CD4-positive, CD25-positive, alpha-beta regulatory T cell (primary cell): Measurements from ENCODE around the gene PLXNC1. TPM values are rescaled to one million over a fixed set of nuclear protein-coding genes. Genes with fewer than 3 reads are reported as not detected.

Experiments
- ATAC-seq, 2 donors: fragments of 150-1000 bp; cut with Tn5 transposase; one replicate each; pipeline ENCODE4 v1.10.0; 2021; ENCODE audit warnings: low read depth in 2 of 2, moderate number of reproducible peaks in 2 of 2, moderate library complexity in 1 of 2
- DNase-seq, 3 donors: peaks; one replicate each; pipeline versions ENCODE4 v3.0.0 to v3.0.0-alpha.2; 2012 to 2022; ENCODE audit warnings: mixed read lengths in 1 of 3
- H3K27ac ChIP-seq: one replicate; pipeline ENCODE4 v1.7.0; 2013; ENCODE audit warnings: mild to moderate bottlenecking, low read length; ENCODE audit not compliant: insufficient read depth, poor library complexity, severe bottlenecking
- H3K27me3 ChIP-seq: one replicate; pipeline ENCODE4 v1.7.0; 2013; ENCODE audit warnings: low read length; ENCODE audit not compliant: control insufficient read depth, insufficient read depth
- H3K36me3 ChIP-seq: one replicate; pipeline ENCODE4 v1.7.0; 2013; ENCODE audit warnings: mild to moderate bottlenecking, low read length, moderate library complexity; ENCODE audit not compliant: control insufficient read depth, insufficient read depth
- H3K4me1 ChIP-seq: 2 replicates; pipeline ENCODE4 v1.7.0; 2013; ENCODE audit warnings: mild to moderate bottlenecking, low read length; ENCODE audit not compliant: insufficient read depth, control insufficient read depth, poor library complexity, severe bottlenecking
- H3K4me3 ChIP-seq: one replicate; pipeline ENCODE4 v1.7.0; 2013; ENCODE audit warnings: low read depth, mild to moderate bottlenecking, low read length, moderate library complexity
- H3K9me3 ChIP-seq, 2 experiments: 1 replicate in 1 of 2; 2 replicates in 1 of 2; pipeline ENCODE4 v1.7.0; 2013; ENCODE audit warnings: low read length in 2 of 2, mild to moderate bottlenecking in 1 of 2, moderate library complexity in 1 of 2; ENCODE audit not compliant: control insufficient read depth in 2 of 2
- H3K27ac Mint-ChIP-seq, 3 donors: one replicate each; pipeline ENCODE4 v1.8.0; 2020 to 2022; ENCODE audit warnings: mild to moderate bottlenecking in 3 of 3, mixed read lengths in 3 of 3, moderate library complexity in 2 of 3
- H3K27me3 Mint-ChIP-seq: one replicate; pipeline ENCODE4 v1.8.0; 2022; ENCODE audit warnings: mild to moderate bottlenecking, mixed read lengths
- H3K36me3 Mint-ChIP-seq: one replicate; pipeline ENCODE4 v1.8.0; 2020; ENCODE audit warnings: mixed read lengths
- H3K4me1 Mint-ChIP-seq, 4 donors: one replicate each; pipeline ENCODE4 v1.8.0; 2020 to 2022; ENCODE audit warnings: mixed read lengths in 4 of 4, mild to moderate bottlenecking in 1 of 4
- H3K4me3 Mint-ChIP-seq, 4 donors: one replicate each; pipeline ENCODE4 v1.8.0; 2020 to 2022; ENCODE audit warnings: mild to moderate bottlenecking in 4 of 4, mixed read lengths in 4 of 4, moderate library complexity in 3 of 4
- H3K9me3 Mint-ChIP-seq, 7 donors: one replicate each; pipeline ENCODE4 v1.8.0; 2020 to 2022; ENCODE audit warnings: mixed read lengths in 7 of 7, mild to moderate bottlenecking in 3 of 7, moderate library complexity in 2 of 7
- polyA plus RNA-seq, 4 donors: library from polyadenylated mRNA; unstranded; fragments of 300-500 nt; fragmentation: Illumina TruSeq; gene quantifications; one replicate each; pipeline ENCODE4 v1.2.3, GENCODE V29; 2021
- total RNA-seq: library from RNA; stranded (reverse); gene quantifications from one replicate; pipeline ENCODE4 v1.2.3, GENCODE V29; 2022

Gene PLXNC1
- total and polyA plus RNA-seq, 5 donors from 2014 or later, result 1.2 to 13.8 (median 2.4) TPM

GRCh38 chr12:94231709-94232108, 83.3 kb downstream of the PLXNC1 start:
- Mint-ChIP-seq H3K9me3 (peaks cover 0 to 4% (median 0%) of the 10 kb centered on the region in 7 donors), H3K36me3 (peaks cover 28% of the 10 kb centered on the region), H3K4me1 (peaks cover 9 to 11% (median 10%) of the 10 kb centered on the region in 4 donors), H3K4me3 (no peak overlapping the region), H3K27ac (no peak overlapping the region), H3K27me3 (no peaks in the 10 kb centered on the region)
- Histone ChIP-seq H3K4me1 (peaks cover 10% of the 10 kb centered on the region), H3K36me3 (no peaks in the 10 kb centered on the region), H3K27ac (no peak overlapping the region), H3K4me3 (no peak overlapping the region), H3K27me3 (no peaks in the 10 kb centered on the region), H3K9me3 (no peaks in the 10 kb centered on the region)
- ATAC-seq, result no peak
- DNase-seq, result no peak

- peaks cover 8% of the 10 kb centered on the region for H3K36me3 Mint-ChIP-seq
- no peaks in the 10 kb centered on the region for H3K27me3 ChIP-seq
- H3K9me3 Mint-ChIP-seq, result no peaks in the 10 kb centered on the region
- H3K27me3 Mint-ChIP-seq, result no peaks in the 10 kb centered on the region
- H3K36me3 ChIP-seq, result peaks cover 2% of the 10 kb centered on the region
- no peaks in the 10 kb centered on the region for H3K4me1 ChIP-seq
- DNase-seq (no peak), ATAC-seq (no peak)
- no peaks in the 10 kb centered on the region for H3K9me3 ChIP-seq
- H3K4me1 Mint-ChIP-seq, result peaks cover 0 to 5% (median under 1%) of the 10 kb centered on the region in 4 donors
- no peak overlapping the region for H3K4me3 Mint-ChIP-seq
- H3K27ac ChIP-seq, result no peak overlapping the region
- no peak overlapping the region for H3K4me3 ChIP-seq
- no peak overlapping the region for H3K27ac Mint-ChIP-seq
These were observed 87.5 kb downstream of the PLXNC1 start for GRCh38 chr12:94235848-94236247.

GRCh38 chr12:94239332-94239993, 91.1 kb downstream of the PLXNC1 start:
- Histone ChIP-seq H3K4me3 (no peak overlapping the region), H3K27me3 (no peaks in the 10 kb centered on the region), H3K9me3 (no peaks in the 10 kb centered on the region), H3K4me1 (peaks cover 1% of the 10 kb centered on the region), H3K36me3 (peaks cover 2% of the 10 kb centered on the region), H3K27ac (no peak overlapping the region)
- ATAC-seq (no peak), DNase-seq (no peak)
- no peaks in the 10 kb centered on the region for H3K9me3 Mint-ChIP-seq
- H3K27ac Mint-ChIP-seq, result no peak overlapping the region
- H3K4me1 Mint-ChIP-seq, result peaks cover 0 to 2% (median under 1%) of the 10 kb centered on the region in 4 donors
- no peak overlapping the region for H3K4me3 Mint-ChIP-seq
- no peaks in the 10 kb centered on the region for H3K27me3 Mint-ChIP-seq
- peaks cover 20% of the 10 kb centered on the region for H3K36me3 Mint-ChIP-seq

GRCh38 chr12:94240171-94240570, 91.8 kb downstream of the PLXNC1 start:
- Mint-ChIP-seq H3K27me3 (no peaks in the 10 kb centered on the region), H3K9me3 (no peaks in the 10 kb centered on the region), H3K4me1 (peaks cover 0 to 8% (median 4%) of the 10 kb centered on the region in 4 donors), H3K4me3 (no peak overlapping the region), H3K27ac (peak overlapping the region in 1 of 3 donors; percentile 41), H3K36me3 (peaks cover 22% of the 10 kb centered on the region)
- Histone ChIP-seq H3K27ac (no peak overlapping the region), H3K4me3 (no peak overlapping the region), H3K4me1 (peaks cover 8% of the 10 kb centered on the region), H3K27me3 (no peaks in the 10 kb centered on the region), H3K36me3 (peaks cover 2% of the 10 kb centered on the region), H3K9me3 (no peaks in the 10 kb centered on the region)
- ATAC-seq, result peak; percentile 60 to 61
- no peak for DNase-seq

GRCh38 chr12:94242901-94243300, 94.5 kb downstream of the PLXNC1 start:
- no peaks in the 10 kb centered on the region for H3K9me3 Mint-ChIP-seq
- H3K4me3 Mint-ChIP-seq, result no peak overlapping the region
- Histone ChIP-seq H3K4me3 (no peak overlapping the region), H3K9me3 (no peaks in the 10 kb centered on the region), H3K27ac (no peak overlapping the region), H3K4me1 (peaks cover 8% of the 10 kb centered on the region), H3K36me3 (peaks cover 2% of the 10 kb centered on the region), H3K27me3 (no peaks in the 10 kb centered on the region)
- H3K27ac Mint-ChIP-seq, result no peak overlapping the region
- H3K27me3 Mint-ChIP-seq, result no peaks in the 10 kb centered on the region
- peaks cover 29% of the 10 kb centered on the region for H3K36me3 Mint-ChIP-seq
- peaks cover 0 to 15% (median 5%) of the 10 kb centered on the region in 4 donors for H3K4me1 Mint-ChIP-seq
- DNase-seq (no peak), ATAC-seq (no peak)

GRCh38 chr12:94244165-94245133, 96.1 kb downstream of the PLXNC1 start:
- peak; percentile 63 to 66 for ATAC-seq
- H3K27ac Mint-ChIP-seq, result peak overlapping the region in 2 of 3 donors; percentile 30 to 59
- H3K4me3 ChIP-seq, result no peak overlapping the region
- no peaks in the 10 kb centered on the region for H3K27me3 ChIP-seq
- H3K27ac ChIP-seq, result no peak overlapping the region
- H3K9me3 Mint-ChIP-seq, result no peaks in the 10 kb centered on the region
- H3K27me3 Mint-ChIP-seq, result no peaks in the 10 kb centered on the region
- no peak overlapping the region for H3K4me3 Mint-ChIP-seq
- H3K4me1 Mint-ChIP-seq, result peaks cover 0 to 15% (median 5%) of the 10 kb centered on the region in 4 donors
- DNase-seq, result peak in 1 of 3 donors; percentile 47
- H3K4me1 ChIP-seq, result peaks cover 8% of the 10 kb centered on the region
- H3K36me3 Mint-ChIP-seq, result peaks cover 41% of the 10 kb centered on the region
- H3K36me3 ChIP-seq, result peaks cover 11% of the 10 kb centered on the region
- no peaks in the 10 kb centered on the region for H3K9me3 ChIP-seq

GRCh38 chr12:94245631-94246383, 97.4 kb downstream of the PLXNC1 start:
- Mint-ChIP-seq H3K4me3 (no peak overlapping the region), H3K9me3 (peaks cover 0 to 1% (median 0%) of the 10 kb centered on the region in 7 donors), H3K36me3 (peaks cover 48% of the 10 kb centered on the region), H3K4me1 (peaks cover 0 to 15% (median 5%) of the 10 kb centered on the region in 4 donors), H3K27me3 (no peaks in the 10 kb centered on the region), H3K27ac (peak overlapping the region in 2 of 3 donors; percentile 17 to 30)
- Histone ChIP-seq H3K9me3 (no peaks in the 10 kb centered on the region), H3K27me3 (no peaks in the 10 kb centered on the region), H3K36me3 (peaks cover 11% of the 10 kb centered on the region), H3K4me3 (no peak overlapping the region), H3K27ac (no peak overlapping the region), H3K4me1 (peaks cover 8% of the 10 kb centered on the region)
- no peak for ATAC-seq
- DNase-seq, result no peak
